Fibroblast of lung (primary cell): ENCODE results near the gene SMIM24. TPM values are rescaled to one million over a fixed set of nuclear protein-coding genes. Genes with fewer than 3 reads are reported as not detected.

Experiments used
- DNase-seq, 2 donors: peaks; one replicate each; pipeline versions ENCODE4 v3.0.0 to v3.0.0-alpha.2; 2010; ENCODE audit warnings: low read depth in 2 of 2
- H2AFZ ChIP-seq: 2 replicates; pipeline ENCODE4 v1.5.1; 2012; ENCODE audit warnings: low read length, control low read depth, inconsistent platforms
- H3K27ac ChIP-seq: 2 replicates; pipeline ENCODE4 v1.5.1; 2011; ENCODE audit warnings: low read length, control low read depth; ENCODE audit not compliant: insufficient read depth
- H3K27me3 ChIP-seq: 2 replicates; pipeline ENCODE4 v1.5.1; 2011; ENCODE audit warnings: mild to moderate bottlenecking, low read length; ENCODE audit not compliant: control insufficient read depth, insufficient read depth
- H3K36me3 ChIP-seq: 2 replicates; pipeline ENCODE4 v1.5.1; 2011; ENCODE audit warnings: low read length; ENCODE audit not compliant: control insufficient read depth, insufficient read depth
- H3K4me1 ChIP-seq: 2 replicates; pipeline ENCODE4 v1.5.1; 2011; ENCODE audit warnings: low read length; ENCODE audit not compliant: control insufficient read depth, insufficient read depth; ENCODE audit errors: extremely low read depth
- H3K4me2 ChIP-seq: 2 replicates; pipeline ENCODE4 v1.5.1; 2011; ENCODE audit warnings: low read length, control low read depth; ENCODE audit not compliant: insufficient read depth; ENCODE audit errors: extremely low read depth
- H3K4me3 ChIP-seq, 4 experiments: fragments of 200-600 bp in 1 of 4; sonication (generic) in 1 of 4; replicated peaks in 1 of 4; 2 replicates each; pipeline ENCODE4 v1.5.1; 2011 to 2016; ENCODE audit warnings: low read length in 4 of 4, low read depth in 3 of 4, mild to moderate bottlenecking in 3 of 4, control low read depth in 2 of 4, inconsistent platforms in 1 of 4, mixed read lengths in 1 of 4; ENCODE audit not compliant: insufficient read depth in 1 of 4; ENCODE audit errors: control extremely low read depth in 1 of 4
- H3K79me2 ChIP-seq: 2 replicates; pipeline ENCODE4 v1.5.1; 2012; ENCODE audit warnings: mild to moderate bottlenecking, low read length, inconsistent platforms; ENCODE audit not compliant: control insufficient read depth, insufficient read depth
- H3K9ac ChIP-seq: 2 replicates; pipeline ENCODE4 v1.5.1; 2011; ENCODE audit warnings: mild to moderate bottlenecking, low read length, control low read depth; ENCODE audit not compliant: insufficient read depth
- H3K9me3 ChIP-seq: 2 replicates; pipeline ENCODE4 v1.5.1; 2012; ENCODE audit warnings: low read depth, low read length; ENCODE audit not compliant: control insufficient read depth, insufficient read depth
- H4K20me1 ChIP-seq: 2 replicates; pipeline ENCODE4 v1.5.1; 2011; ENCODE audit warnings: low read length; ENCODE audit not compliant: control insufficient read depth, insufficient read depth; ENCODE audit errors: extremely low read depth
- EZH2 ChIP-seq: IDR thresholded peaks from 2 replicates; pipeline ENCODE4 v1.5.1; 2012; ENCODE audit warnings: low read length, control low read depth, mild to moderate bottlenecking; ENCODE audit errors: missing control alignments
- polyA plus RNA-seq, 2 donors: library from polyadenylated mRNA; depleted of rRNA in 1 of 2; stranded (reverse) in 1 of 2; unstranded in 1 of 2; fragments of >200 nt; gene quantifications; 2 replicates each; pipeline ENCODE4 v1.2.1, GENCODE V29; 2011 to 2012; ENCODE audit warnings: missing spikeins in 1 of 2
- total RNA-seq: library from RNA; depleted of rRNA; stranded (reverse); fragments of >200 nt; gene quantifications from 2 replicates; pipeline ENCODE4 v1.2.1, GENCODE V29; 2014
- TF ChIP-seq, protein P1 (sequence below), 2 donors: IDR thresholded peaks in 1 of 2; conservative IDR thresholded peaks in 1 of 2; 1 replicate in 1 of 2; 2 replicates in 1 of 2; pipeline ENCODE4 v1.5.1; 2011 to 2012; ENCODE audit warnings: low read length in 2 of 2, control low read depth in 1 of 2, inconsistent platforms in 1 of 2, low read depth in 1 of 2, mild to moderate bottlenecking in 1 of 2

SMIM24 gene
- total and polyA plus RNA-seq, 2 donors (not counting 1 experiment from before 2014, with no cell fraction given), result not detected

GRCh38 chr19:3471954-3472655, 8.2 kb downstream of the SMIM24 start:
- no peak overlapping the region for H2AFZ ChIP-seq
- H3K9ac ChIP-seq, result no peak overlapping the region
- H3K4me1 ChIP-seq, result peaks cover 3% of the 10 kb centered on the region
- peak in 1 of 2 donors; percentile 17 for DNase-seq
- H3K27me3 ChIP-seq, result no peaks in the 10 kb centered on the region
- H3K4me3 ChIP-seq, result no peak overlapping the region
- H3K79me2 ChIP-seq, result no peaks in the 10 kb centered on the region
- TF ChIP-seq EZH2, result no peak
- TF ChIP-seq, protein P1, sequence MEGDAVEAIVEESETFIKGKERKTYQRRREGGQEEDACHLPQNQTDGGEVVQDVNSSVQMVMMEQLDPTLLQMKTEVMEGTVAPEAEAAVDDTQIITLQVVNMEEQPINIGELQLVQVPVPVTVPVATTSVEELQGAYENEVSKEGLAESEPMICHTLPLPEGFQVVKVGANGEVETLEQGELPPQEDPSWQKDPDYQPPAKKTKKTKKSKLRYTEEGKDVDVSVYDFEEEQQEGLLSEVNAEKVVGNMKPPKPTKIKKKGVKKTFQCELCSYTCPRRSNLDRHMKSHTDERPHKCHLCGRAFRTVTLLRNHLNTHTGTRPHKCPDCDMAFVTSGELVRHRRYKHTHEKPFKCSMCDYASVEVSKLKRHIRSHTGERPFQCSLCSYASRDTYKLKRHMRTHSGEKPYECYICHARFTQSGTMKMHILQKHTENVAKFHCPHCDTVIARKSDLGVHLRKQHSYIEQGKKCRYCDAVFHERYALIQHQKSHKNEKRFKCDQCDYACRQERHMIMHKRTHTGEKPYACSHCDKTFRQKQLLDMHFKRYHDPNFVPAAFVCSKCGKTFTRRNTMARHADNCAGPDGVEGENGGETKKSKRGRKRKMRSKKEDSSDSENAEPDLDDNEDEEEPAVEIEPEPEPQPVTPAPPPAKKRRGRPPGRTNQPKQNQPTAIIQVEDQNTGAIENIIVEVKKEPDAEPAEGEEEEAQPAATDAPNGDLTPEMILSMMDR (conservative IDR thresholded peaks at IDR 0.05 in 1 of 2, IDR thresholded peaks at IDR 0.05 in 1 of 2; ENCODE audit: low read depth in 1 of 2, low read length in 2 of 2), result peak; percentile 71 to 78
- no peak overlapping the region for H3K27ac ChIP-seq
- H4K20me1 ChIP-seq, result no peaks in the 10 kb centered on the region
- no peaks in the 10 kb centered on the region for H3K36me3 ChIP-seq
- H3K9me3 ChIP-seq, result no peaks in the 10 kb centered on the region
- peak overlapping the region; percentile 25 for H3K4me2 ChIP-seq

- Histone ChIP-seq H3K9me3 (no peaks in the 10 kb centered on the region), H3K27ac (no peak overlapping the region), H4K20me1 (no peaks in the 10 kb centered on the region), H3K4me1 (peaks cover 3% of the 10 kb centered on the region), H2AFZ (no peak overlapping the region), H3K4me3 (no peak overlapping the region), H3K79me2 (no peaks in the 10 kb centered on the region), H3K27me3 (no peaks in the 10 kb centered on the region), H3K9ac (no peak overlapping the region), H3K36me3 (no peaks in the 10 kb centered on the region), H3K4me2 (no peak overlapping the region)
- TF ChIP-seq, protein P1 (conservative IDR thresholded peaks at IDR 0.05 in 1 of 2, IDR thresholded peaks at IDR 0.05 in 1 of 2; ENCODE audit: low read depth in 1 of 2, low read length in 2 of 2), result no peak
- TF ChIP-seq EZH2, result no peak
- no peak for DNase-seq
Measured at GRCh38 chr19:3470500-3471128, 9.7 kb downstream of the SMIM24 start.

- no peak for TF ChIP-seq EZH2
- TF ChIP-seq, protein P1 (conservative IDR thresholded peaks at IDR 0.05 in 1 of 2, IDR thresholded peaks at IDR 0.05 in 1 of 2; ENCODE audit: low read depth in 1 of 2, low read length in 2 of 2), result peak in 1 of 2 donors; percentile 12
- Histone ChIP-seq H3K79me2 (no peaks in the 10 kb centered on the region), H3K27ac (no peak overlapping the region), H4K20me1 (no peaks in the 10 kb centered on the region), H2AFZ (no peak overlapping the region), H3K4me3 (no peak overlapping the region), H3K27me3 (no peaks in the 10 kb centered on the region), H3K9me3 (no peaks in the 10 kb centered on the region), H3K4me1 (peaks cover 3% of the 10 kb centered on the region), H3K4me2 (no peak overlapping the region), H3K36me3 (peaks cover 2% of the 10 kb centered on the region), H3K9ac (no peak overlapping the region)
- DNase-seq, result no peak
Measured at GRCh38 chr19:3469638-3470499, 10.5 kb downstream of the SMIM24 start.
